ENCODE results near the gene OCA2. TPM values are rescaled to one million over a fixed set of nuclear protein-coding genes. Genes with fewer than 3 reads are reported as not detected.

Gene OCA2
- total and polyA plus RNA-seq, 2 of the 4 experiments (the other 2 are of a cell fraction), result under 0.01 to 0.03 TPM

DNA sequence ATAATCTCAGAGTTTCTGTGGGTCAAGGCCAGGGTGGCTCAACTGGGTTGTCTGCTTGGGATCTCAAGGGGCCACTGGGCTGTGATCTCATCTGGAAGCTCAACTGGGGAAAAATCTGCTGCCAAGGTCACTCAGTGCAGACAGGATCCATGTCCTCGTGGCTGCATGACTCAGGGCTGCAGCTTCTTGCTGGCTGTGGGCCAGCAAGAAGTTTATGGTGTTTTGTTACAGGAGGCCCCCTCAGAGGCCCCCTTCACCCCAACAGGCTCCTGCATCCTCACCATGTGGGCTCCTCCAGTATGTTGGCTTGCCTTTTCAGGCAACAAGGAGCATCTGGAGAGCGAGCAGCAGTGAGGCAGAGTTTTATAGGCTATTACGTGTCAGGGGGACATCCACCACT, 14.6 kb downstream of the OCA2 start:
- no peak for DNase-seq

More for the DNA sequence above, 14.6 kb downstream of the OCA2 start:
- H2AK9ac ChIP-seq (replicated peaks; ENCODE audit: low read depth, low read length, poor library complexity), result no peak overlapping the region
- intact Hi-C loops (cut with micrococcal nuclease), result no loop called here
- no peak overlapping the region for H3K14ac ChIP-seq (replicated peaks; ENCODE audit: low read depth, low read length)
- H3K27me3 ChIP-seq (ENCODE audit: control insufficient read depth, insufficient read depth, low read length), result no peaks in the 10 kb centered on the region
- in situ Hi-C loops (cut with MboI; ENCODE audit: low sequenced_read_pairs), result no loop called here
- H3K27ac ChIP-seq (ENCODE audit: insufficient read depth, low read length), result no peak overlapping the region
- H3K56ac ChIP-seq (ENCODE audit: extremely low read depth, insufficient read depth, low read length), result no peak overlapping the region
- BruUV-seq (replicated peaks), result no TSS peak
- no peaks in the 10 kb centered on the region for H3K36me3 ChIP-seq (ENCODE audit: control insufficient read depth, insufficient read depth, low read length)
- H2AFZ ChIP-seq (replicated peaks; ENCODE audit: low read length, poor library complexity), result no peak overlapping the region
- H3K18ac ChIP-seq (ENCODE audit: low read depth, low read length), result no peak overlapping the region
- no peaks in the 10 kb centered on the region for H3K9me1 ChIP-seq (ENCODE audit: insufficient read depth, low read length)
- H4K91ac ChIP-seq (ENCODE audit: insufficient read depth, low read depth, low read length), result no peak overlapping the region
- no peak overlapping the region for H4K8ac ChIP-seq (ENCODE audit: low read depth in 2 of 2, low read length in 2 of 2)
- no peak overlapping the region for H3K4ac ChIP-seq (ENCODE audit: low read depth, low read length)
- CTCF ChIA-PET, result no interaction called here
- no peak overlapping the region for H2BK20ac ChIP-seq (ENCODE audit: low read depth, low read length)
- POLR2A ChIA-PET (ENCODE audit: unreplicated experiment), result no interaction called here
- WGBS, 2 experiments (ENCODE audit: extremely low coverage in 2 of 2, insufficient read length in 1 of 2), result 80% methylated on average over 1 of the region's 3 CpGs; no CpG with 5 or more reads in 1 of the 2 experiments
- no peak overlapping the region for H2BK120ac ChIP-seq (ENCODE audit: low read depth, low read length)
- no peak overlapping the region for H4K5ac ChIP-seq (ENCODE audit: low read depth, low read length)
- H2AK5ac ChIP-seq (ENCODE audit: low read depth, low read length), result no peak overlapping the region
- H3K4me1 ChIP-seq (ENCODE audit: control insufficient read depth, insufficient read depth, low read length), result no peaks in the 10 kb centered on the region
- H3K4me2 ChIP-seq (ENCODE audit: low read depth, low read length), result no peak overlapping the region
- no peak overlapping the region for H2BK5ac ChIP-seq (ENCODE audit: low read depth, low read length, poor library complexity, severe bottlenecking)
- TF ChIP-seq MXI1 (IDR thresholded peaks at IDR 0.05; ENCODE audit: borderline replicate concordance, low read depth, low read length), result no peak
- TF ChIP-seq RCOR1 (IDR thresholded peaks at IDR 0.05; ENCODE audit: insufficient replicate concordance, low read length), result no peak
- TF ChIP-seq CTCF (conservative IDR thresholded peaks at IDR 0.05; ENCODE audit: low read depth, low read length), result no peak
- no peak for TF ChIP-seq NFE2L2 (IDR thresholded peaks at IDR 0.05; ENCODE audit: low read depth, low read length)
- TF ChIP-seq SMC3 (IDR thresholded peaks at IDR 0.05; ENCODE audit: low read depth, low read length), result no peak
- no peak for TF ChIP-seq RAD21 (IDR thresholded peaks at IDR 0.05; ENCODE audit: low read length)
- TF ChIP-seq, protein P1, sequence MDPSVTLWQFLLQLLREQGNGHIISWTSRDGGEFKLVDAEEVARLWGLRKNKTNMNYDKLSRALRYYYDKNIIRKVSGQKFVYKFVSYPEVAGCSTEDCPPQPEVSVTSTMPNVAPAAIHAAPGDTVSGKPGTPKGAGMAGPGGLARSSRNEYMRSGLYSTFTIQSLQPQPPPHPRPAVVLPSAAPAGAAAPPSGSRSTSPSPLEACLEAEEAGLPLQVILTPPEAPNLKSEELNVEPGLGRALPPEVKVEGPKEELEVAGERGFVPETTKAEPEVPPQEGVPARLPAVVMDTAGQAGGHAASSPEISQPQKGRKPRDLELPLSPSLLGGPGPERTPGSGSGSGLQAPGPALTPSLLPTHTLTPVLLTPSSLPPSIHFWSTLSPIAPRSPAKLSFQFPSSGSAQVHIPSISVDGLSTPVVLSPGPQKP (IDR thresholded peaks at IDR 0.05; ENCODE audit: borderline replicate concordance, low read depth, low read length), result no peak
- no peak for TF ChIP-seq FOS (IDR thresholded peaks at IDR 0.05; ENCODE audit: low read depth, low read length)
- no peak for TF ChIP-seq CHD1 (IDR thresholded peaks at IDR 0.05; ENCODE audit: low read depth, low read length)
- no peak for TF ChIP-seq MAZ (IDR thresholded peaks at IDR 0.05; ENCODE audit: borderline replicate concordance, low read depth, low read length)
- no peak for TF ChIP-seq MAFK (IDR thresholded peaks at IDR 0.05; ENCODE audit: low read depth, low read length)
- TF ChIP-seq, protein P2, sequence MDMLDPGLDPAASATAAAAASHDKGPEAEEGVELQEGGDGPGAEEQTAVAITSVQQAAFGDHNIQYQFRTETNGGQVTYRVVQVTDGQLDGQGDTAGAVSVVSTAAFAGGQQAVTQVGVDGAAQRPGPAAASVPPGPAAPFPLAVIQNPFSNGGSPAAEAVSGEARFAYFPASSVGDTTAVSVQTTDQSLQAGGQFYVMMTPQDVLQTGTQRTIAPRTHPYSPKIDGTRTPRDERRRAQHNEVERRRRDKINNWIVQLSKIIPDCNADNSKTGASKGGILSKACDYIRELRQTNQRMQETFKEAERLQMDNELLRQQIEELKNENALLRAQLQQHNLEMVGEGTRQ (IDR thresholded peaks at IDR 0.05; ENCODE audit: low read depth, low read length), result no peak
- TF ChIP-seq POLR2A (IDR thresholded peaks at IDR 0.05; ENCODE audit: low read depth, low read length), result no peak
- no peak for TF ChIP-seq BHLHE40 (IDR thresholded peaks at IDR 0.05; ENCODE audit: low read depth, low read length)
- TF ChIP-seq RFX5 (IDR thresholded peaks at IDR 0.05; ENCODE audit: low read depth, low read length), result no peak
- no peaks in the 10 kb centered on the region for H4K20me1 ChIP-seq (ENCODE audit: insufficient read depth, low read length)
- no peak for ATAC-seq (ENCODE audit: low read depth)
- H3K9ac ChIP-seq (ENCODE audit: low read depth, low read length), result no peak overlapping the region
- no peak overlapping the region for H3K4me3 ChIP-seq (ENCODE audit: insufficient read depth, low read depth, low read length)
- H3K9me3 ChIP-seq (ENCODE audit: control insufficient read depth, insufficient read depth, low read length), result no peaks in the 10 kb centered on the region
- dilution Hi-C loops (cut with HindIII; ENCODE audit: low sequenced_read_pairs, unreplicated experiment), result no loop called here
- no peaks in the 10 kb centered on the region for H3K79me1 ChIP-seq (ENCODE audit: low read depth in 1 of 2, low read length in 2 of 2)
- no peak overlapping the region for H2BK15ac ChIP-seq (ENCODE audit: low read depth, low read length)
- no peak overlapping the region for H3K23ac ChIP-seq (ENCODE audit: low read depth, low read length)

Data from IMR-90 (cell line).